SK-N-MC (cell line): ENCODE data around the gene GRIK3.

Experiments
- DNase-seq: peaks from one replicate; pipeline ENCODE4 v3.0.0-alpha.2; 2011; ENCODE audit warnings: low read depth, low spot score
- H3K27ac ChIP-seq: fragments of 200-600 bp; sonication (generic); 2 replicates; pipeline ENCODE4 v1.5.1; 2016; ENCODE audit warnings: mixed run types
- H3K36me3 ChIP-seq: fragments of 200-600 bp; sonication (generic); 2 replicates; pipeline ENCODE4 v1.6.1; 2017; ENCODE audit warnings: antibody characterized with exemption, low read length, mixed read lengths; ENCODE audit not compliant: insufficient read depth
- H3K4me3 ChIP-seq: fragments of 200-600 bp; sonication (generic); 2 replicates; pipeline ENCODE4 v1.5.1; 2016
- H3K9ac ChIP-seq: fragments of 200-600 bp; sonication (generic); 2 replicates; pipeline ENCODE4 v1.8.0; 2017; ENCODE audit warnings: mixed run types, mixed read lengths; ENCODE audit not compliant: insufficient read length
- H3K9me3 ChIP-seq: fragments of 200-600 bp; sonication (generic); 2 replicates; pipeline ENCODE4 v1.6.1; 2017; ENCODE audit warnings: low read depth, mild to moderate bottlenecking, antibody characterized with exemption, low read length, moderate library complexity, mixed read lengths
- EZH2 ChIP-seq: fragments of 200-600 bp; sonication (generic); IDR thresholded peaks from one replicate; pipeline ENCODE4 v1.6.1; 2017; ENCODE audit warnings: antibody characterized with exemption
- FOXP2 ChIP-seq: optimal IDR thresholded peaks from 2 replicates; pipeline ENCODE3; 2011; ENCODE audit warnings: mild to moderate bottlenecking, moderate library complexity; ENCODE audit not compliant: insufficient read depth; ENCODE audit errors: extremely low read length, control extremely low read depth
- POLR2AphosphoS5 ChIP-seq: IDR thresholded peaks from 2 replicates; pipeline ENCODE4 v1.6.1; 2012; ENCODE audit warnings: mild to moderate bottlenecking, low read depth, low read length, borderline replicate concordance

Gene GRIK3

DNA sequence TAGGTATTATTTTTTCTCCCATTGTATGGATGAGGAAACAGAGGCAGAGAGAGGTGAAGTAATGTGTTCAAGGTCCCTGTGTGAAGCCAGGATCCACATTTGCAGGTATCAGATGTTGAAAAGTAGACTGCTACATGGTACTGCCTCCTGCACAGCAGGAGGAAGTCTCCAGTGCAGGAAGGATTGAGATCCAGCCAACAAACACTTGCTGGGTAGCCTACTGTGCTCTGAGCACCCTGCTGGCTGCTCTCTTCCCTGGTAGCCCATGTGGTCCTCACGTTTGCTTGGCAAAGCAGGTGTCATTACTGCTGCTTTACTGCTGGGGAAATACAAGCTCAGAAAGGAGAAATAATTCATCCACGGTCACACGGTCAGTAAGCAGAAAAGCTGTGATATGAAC is 21.3 kb upstream of the GRIK3 start:
- Histone ChIP-seq H3K36me3 (no peaks in the 10 kb centered on the region), H3K4me3 (no peak overlapping the region), H3K27ac (no peak overlapping the region), H3K9ac (no peak overlapping the region), H3K9me3 (no peaks in the 10 kb centered on the region)
- no peak for TF ChIP-seq POLR2AphosphoS5
- DNase-seq = no peak

- no peaks in the 10 kb centered on the region for H3K36me3 ChIP-seq
- DNase-seq = no peak
- H3K9me3 ChIP-seq = no peaks in the 10 kb centered on the region
- no peak overlapping the region for H3K27ac ChIP-seq
- H3K4me3 ChIP-seq = no peak overlapping the region
- no peak for TF ChIP-seq FOXP2
- TF ChIP-seq EZH2 = no peak
- no peak for TF ChIP-seq POLR2AphosphoS5
- no peak overlapping the region for H3K9ac ChIP-seq
Measured at GRCh38 chr1:37053173-37053572, 18.9 kb upstream of the GRIK3 start.

- TF ChIP-seq FOXP2 (no peak), EZH2 (no peak), POLR2AphosphoS5 (no peak)
- H3K9ac ChIP-seq = no peak overlapping the region
- no peaks in the 10 kb centered on the region for H3K36me3 ChIP-seq
- DNase-seq = no peak
- no peak overlapping the region for H3K27ac ChIP-seq
- H3K9me3 ChIP-seq = no peaks in the 10 kb centered on the region
- H3K4me3 ChIP-seq = no peak overlapping the region
Measured at GRCh38 chr1:37052120-37052519, 17.8 kb upstream of the GRIK3 start.

GRCh38 chr1:37051346-37051745 is 17.0 kb upstream of the GRIK3 start:
- no peak overlapping the region for H3K27ac ChIP-seq
- no peak overlapping the region for H3K9ac ChIP-seq
- no peak overlapping the region for H3K4me3 ChIP-seq
- no peak for TF ChIP-seq POLR2AphosphoS5
- no peak for TF ChIP-seq EZH2
- TF ChIP-seq FOXP2 = no peak
- no peaks in the 10 kb centered on the region for H3K36me3 ChIP-seq
- H3K9me3 ChIP-seq = no peaks in the 10 kb centered on the region
- DNase-seq = no peak

GRCh38 chr1:37047542-37047941 is 13.2 kb upstream of the GRIK3 start:
- TF ChIP-seq EZH2 (no peak), POLR2AphosphoS5 (no peak), FOXP2 (no peak)
- DNase-seq = no peak
- Histone ChIP-seq H3K9me3 (no peaks in the 10 kb centered on the region), H3K27ac (no peak overlapping the region), H3K36me3 (no peaks in the 10 kb centered on the region), H3K4me3 (no peak overlapping the region), H3K9ac (no peak overlapping the region)

DNA sequence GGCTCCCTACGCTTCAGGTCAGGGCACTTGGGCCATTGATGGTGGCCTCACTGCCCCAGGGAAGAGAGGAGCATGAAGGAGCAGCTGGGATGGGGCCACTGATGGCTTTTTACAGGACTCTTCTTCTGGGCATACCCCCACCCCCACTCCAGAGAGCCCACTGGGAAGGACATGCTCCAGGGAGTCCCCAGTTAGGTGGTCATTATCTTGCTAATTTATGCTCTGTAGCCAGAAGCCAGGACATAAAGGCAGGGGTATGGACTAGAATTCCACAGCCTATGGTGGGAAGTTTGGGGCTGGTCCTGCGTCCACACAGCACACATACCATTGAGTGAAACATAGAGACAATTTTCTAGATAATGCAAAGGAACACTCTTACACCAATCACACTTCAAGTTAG is 8.8 kb upstream of the GRIK3 start:
- Histone ChIP-seq H3K9me3 (no peaks in the 10 kb centered on the region), H3K27ac (no peak overlapping the region), H3K9ac (no peak overlapping the region), H3K36me3 (no peaks in the 10 kb centered on the region), H3K4me3 (no peak overlapping the region)
- TF ChIP-seq POLR2AphosphoS5 (no peak), EZH2 (no peak), FOXP2 (no peak)
- no peak for DNase-seq

GRCh38 chr1:37042506-37042905 is 8.2 kb upstream of the GRIK3 start:
- no peak overlapping the region for H3K9ac ChIP-seq
- no peak overlapping the region for H3K27ac ChIP-seq
- H3K36me3 ChIP-seq = no peaks in the 10 kb centered on the region
- TF ChIP-seq EZH2 (no peak), FOXP2 (no peak), POLR2AphosphoS5 (no peak)
- DNase-seq = no peak
- H3K4me3 ChIP-seq = no peak overlapping the region
- H3K9me3 ChIP-seq = no peaks in the 10 kb centered on the region

- Histone ChIP-seq H3K9me3 (no peaks in the 10 kb centered on the region), H3K4me3 (no peak overlapping the region), H3K9ac (no peak overlapping the region), H3K27ac (no peak overlapping the region), H3K36me3 (no peaks in the 10 kb centered on the region)
- DNase-seq = no peak
- TF ChIP-seq FOXP2 (no peak), EZH2 (no peak), POLR2AphosphoS5 (no peak)
Measured at GRCh38 chr1:37041483-37041882, 7.2 kb upstream of the GRIK3 start.

GRCh38 chr1:37040773-37041172 is 6.5 kb upstream of the GRIK3 start:
- DNase-seq = no peak
- Histone ChIP-seq H3K4me3 (no peak overlapping the region), H3K36me3 (no peaks in the 10 kb centered on the region), H3K9ac (no peak overlapping the region), H3K27ac (no peak overlapping the region), H3K9me3 (no peaks in the 10 kb centered on the region)
- TF ChIP-seq POLR2AphosphoS5 (no peak), FOXP2 (no peak), EZH2 (no peak)

GRCh38 chr1:37040261-37040660 is 5.9 kb upstream of the GRIK3 start:
- H3K9me3 ChIP-seq = no peaks in the 10 kb centered on the region
- no peak overlapping the region for H3K27ac ChIP-seq
- TF ChIP-seq POLR2AphosphoS5 = no peak
- TF ChIP-seq EZH2 = no peak
- TF ChIP-seq FOXP2 = no peak
- H3K9ac ChIP-seq = no peak overlapping the region
- H3K4me3 ChIP-seq = no peak overlapping the region
- DNase-seq = no peak
- no peaks in the 10 kb centered on the region for H3K36me3 ChIP-seq
